Activated CD4-positive, alpha-beta T cell treated with anti-CD3 and anti-CD28 coated beads, Interleukin-2, Interleukin-4, amounts not matched to agents 100 ng/mL and 50 ng/mL, durations not matched to agents 16 hours and 8 hours (primary cell): Measurements from ENCODE around the gene ARHGAP23.
A peak's percentile ranks its signal among the peaks of the same experiment; 100 is the strongest.
"Not testable (repeated sequence)": the region's sequence is repeated elsewhere in the genome, so short reads cannot be mapped to it uniquely, and the experiment has no call there.

Source experiments
- DNase-seq: peaks from one replicate; pipeline ENCODE4 v3.0.0-alpha.2; 2020; ENCODE audit warnings: low spot score

ARHGAP23 gene

GRCh38 chr17:38460716-38461630, 32.7 kb downstream of the ARHGAP23 start:
- DNase-seq = no peak

GRCh38 chr17:38461683-38462082, 33.4 kb downstream of the ARHGAP23 start:
- no peak for DNase-seq

- DNase-seq = no peak
Observed at GRCh38 chr17:38463451-38463858, 35.2 kb downstream of the ARHGAP23 start.

GRCh38 chr17:38464251-38464722, 36.0 kb downstream of the ARHGAP23 start:
- DNase-seq = no peak

- no peak for DNase-seq
Observed at GRCh38 chr17:38464723-38465390, 36.6 kb downstream of the ARHGAP23 start.

GRCh38 chr17:38465391-38466345, 37.4 kb downstream of the ARHGAP23 start:
- no peak for DNase-seq

- no peak for DNase-seq
Observed at GRCh38 chr17:38466346-38467315, 38.4 kb downstream of the ARHGAP23 start.

GRCh38 chr17:38467491-38467890, 39.2 kb downstream of the ARHGAP23 start:
- no peak for DNase-seq

GRCh38 chr17:38469875-38470274, 41.6 kb downstream of the ARHGAP23 start:
- DNase-seq = no peak

GRCh38 chr17:38471253-38471652, 43.0 kb downstream of the ARHGAP23 start:
- DNase-seq = not testable (repeated sequence)

GRCh38 chr17:38474666-38475065, 46.4 kb downstream of the ARHGAP23 start:
- not testable (repeated sequence) for DNase-seq

- no peak for DNase-seq
Observed at GRCh38 chr17:38476549-38476948, 48.3 kb downstream of the ARHGAP23 start.

GRCh38 chr17:38477417-38477816, 49.2 kb downstream of the ARHGAP23 start:
- not testable (repeated sequence) for DNase-seq

GRCh38 chr17:38477951-38478350, 49.7 kb downstream of the ARHGAP23 start:
- not testable (repeated sequence) for DNase-seq

GRCh38 chr17:38478667-38479066, 50.4 kb downstream of the ARHGAP23 start:
- DNase-seq = not testable (repeated sequence)

- DNase-seq = not testable (repeated sequence)
Observed at GRCh38 chr17:38482039-38482699, 53.9 kb downstream of the ARHGAP23 start.

GRCh38 chr17:38482700-38483043, 54.4 kb downstream of the ARHGAP23 start:
- not testable (repeated sequence) for DNase-seq

GRCh38 chr17:38484242-38485145, 56.2 kb downstream of the ARHGAP23 start:
- peak; percentile 69 for DNase-seq

- no peak for DNase-seq
Observed at GRCh38 chr17:38485146-38485468, 56.8 kb downstream of the ARHGAP23 start.
